Activated gamma-delta T cell (primary cell): ENCODE results near the gene TTC7B.
"Not testable (repeated sequence)": the region's sequence is repeated elsewhere in the genome, so short reads cannot be mapped to it uniquely, and the experiment has no call there.

ENCODE experiments used
- DNase-seq: peaks from one replicate; lab custom pipeline; 2025; lab: John Stamatoyannopoulos, UW
- total RNA-seq, 2 donors: gene quantifications; one replicate each; lab custom pipeline; 2026; lab: John Stamatoyannopoulos, UW

TTC7B gene, protein sequence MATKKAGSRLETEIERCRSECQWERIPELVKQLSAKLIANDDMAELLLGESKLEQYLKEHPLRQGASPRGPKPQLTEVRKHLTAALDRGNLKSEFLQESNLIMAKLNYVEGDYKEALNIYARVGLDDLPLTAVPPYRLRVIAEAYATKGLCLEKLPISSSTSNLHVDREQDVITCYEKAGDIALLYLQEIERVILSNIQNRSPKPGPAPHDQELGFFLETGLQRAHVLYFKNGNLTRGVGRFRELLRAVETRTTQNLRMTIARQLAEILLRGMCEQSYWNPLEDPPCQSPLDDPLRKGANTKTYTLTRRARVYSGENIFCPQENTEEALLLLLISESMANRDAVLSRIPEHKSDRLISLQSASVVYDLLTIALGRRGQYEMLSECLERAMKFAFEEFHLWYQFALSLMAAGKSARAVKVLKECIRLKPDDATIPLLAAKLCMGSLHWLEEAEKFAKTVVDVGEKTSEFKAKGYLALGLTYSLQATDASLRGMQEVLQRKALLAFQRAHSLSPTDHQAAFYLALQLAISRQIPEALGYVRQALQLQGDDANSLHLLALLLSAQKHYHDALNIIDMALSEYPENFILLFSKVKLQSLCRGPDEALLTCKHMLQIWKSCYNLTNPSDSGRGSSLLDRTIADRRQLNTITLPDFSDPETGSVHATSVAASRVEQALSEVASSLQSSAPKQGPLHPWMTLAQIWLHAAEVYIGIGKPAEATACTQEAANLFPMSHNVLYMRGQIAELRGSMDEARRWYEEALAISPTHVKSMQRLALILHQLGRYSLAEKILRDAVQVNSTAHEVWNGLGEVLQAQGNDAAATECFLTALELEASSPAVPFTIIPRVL
- 0.87 to 3.4 reads per million in 2 donors for total RNA-seq

DNA sequence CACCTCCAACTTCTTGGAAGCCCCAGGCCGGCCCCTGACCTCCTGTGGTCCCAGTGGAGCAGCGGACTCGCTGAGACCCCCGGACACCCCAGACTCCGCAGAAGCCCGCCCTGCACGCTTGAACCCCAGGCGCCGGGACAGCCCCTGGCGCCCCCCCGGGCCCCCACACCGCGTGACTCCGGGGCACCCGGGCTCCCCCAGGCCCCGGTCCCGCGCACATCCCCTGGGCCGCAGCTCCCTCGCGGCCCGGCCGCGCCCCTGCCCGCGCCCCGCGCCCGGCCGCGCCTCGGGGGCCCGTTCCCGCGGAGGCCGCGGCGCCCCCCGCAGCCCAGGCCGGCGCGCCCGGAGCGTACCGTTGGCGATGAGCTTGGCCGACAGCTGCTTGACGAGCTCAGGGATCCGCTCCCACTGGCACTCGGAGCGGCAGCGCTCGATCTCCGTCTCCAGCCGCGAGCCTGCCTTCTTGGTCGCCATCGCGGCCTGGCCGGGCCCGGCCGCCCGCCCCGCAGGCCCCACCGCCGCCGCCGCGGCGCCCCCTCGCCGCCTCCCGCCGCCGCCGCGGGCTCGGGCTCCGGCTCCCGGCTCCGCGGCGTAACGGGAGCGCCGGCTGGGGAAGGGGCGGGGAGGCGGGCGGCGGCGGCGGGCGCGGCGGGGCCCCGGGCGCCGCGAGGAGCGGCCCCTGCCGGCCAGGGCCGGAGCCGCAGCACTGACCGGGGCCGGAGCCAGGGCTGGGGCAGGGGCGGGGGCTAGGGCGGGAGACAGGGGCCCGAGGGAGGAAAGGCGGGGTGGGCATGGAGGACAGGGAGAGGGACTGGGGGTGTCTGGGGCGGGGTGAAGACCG lies at the start of gene TTC7B:
Gene TTC7B (minus strand): TSS at position 609 of the 841 bp plus-strand sequence. CDS start 135 bp downstream, at position 474.
- DNase-seq = no peak

DNA sequence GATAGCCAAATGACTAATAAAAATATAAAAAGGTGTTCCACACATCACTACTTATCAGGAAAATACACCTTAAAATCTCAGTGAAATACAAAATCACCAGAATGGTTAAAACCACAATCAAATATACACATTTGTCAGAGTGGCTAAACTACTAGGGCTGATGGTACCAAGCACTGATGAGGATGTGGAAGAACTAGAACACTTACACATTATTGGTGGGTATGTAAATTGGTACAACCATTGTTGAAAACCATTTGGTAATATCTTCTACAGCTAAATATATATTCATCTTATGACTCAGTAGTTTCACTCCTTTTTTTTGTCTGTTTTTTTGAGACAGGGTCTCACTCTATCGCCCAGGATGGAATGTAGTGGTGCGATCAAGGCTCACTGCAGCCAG lies 48.5 kb upstream of the TTC7B start:
- no peak for DNase-seq

DNA sequence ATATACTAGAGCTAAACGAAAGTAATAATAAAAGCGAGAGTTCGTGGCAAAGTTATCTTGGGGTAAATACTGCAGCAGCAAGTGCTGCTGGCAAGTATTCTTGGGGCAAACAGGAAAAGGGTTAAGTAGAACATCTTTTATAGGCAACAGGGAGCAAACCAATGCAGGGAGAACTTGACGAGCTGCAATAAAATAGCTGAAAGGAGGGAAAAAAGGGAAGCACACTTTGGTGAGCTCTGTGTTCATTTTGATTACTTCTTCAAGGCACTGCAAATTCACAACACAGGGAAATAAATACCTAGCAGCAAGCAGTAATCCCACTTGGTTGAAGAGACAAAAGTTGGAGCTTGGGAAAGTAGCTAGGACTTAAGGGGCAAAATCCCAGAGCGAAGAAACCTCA lies 42.3 kb upstream of the TTC7B start:
- no peak for DNase-seq

DNA sequence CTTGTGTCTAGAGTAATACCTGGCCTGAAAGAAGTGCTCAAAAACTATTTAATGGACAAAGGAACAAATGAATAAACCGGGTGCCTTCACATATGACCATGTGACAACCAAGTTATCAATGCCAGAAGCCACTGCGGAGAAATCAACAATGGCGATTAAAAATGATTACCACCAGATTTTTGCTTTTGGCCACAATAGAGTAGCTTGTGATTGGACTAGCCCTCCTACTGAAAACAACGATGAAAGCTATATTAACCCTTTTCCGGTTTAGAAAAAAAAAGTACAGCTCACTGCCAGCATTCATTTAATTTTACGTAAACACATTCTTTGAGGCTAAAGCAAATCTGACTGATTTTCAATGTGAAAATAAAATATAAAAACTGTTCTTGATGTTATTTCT lies 41.6 kb upstream of the TTC7B start:
- DNase-seq = no peak

DNA sequence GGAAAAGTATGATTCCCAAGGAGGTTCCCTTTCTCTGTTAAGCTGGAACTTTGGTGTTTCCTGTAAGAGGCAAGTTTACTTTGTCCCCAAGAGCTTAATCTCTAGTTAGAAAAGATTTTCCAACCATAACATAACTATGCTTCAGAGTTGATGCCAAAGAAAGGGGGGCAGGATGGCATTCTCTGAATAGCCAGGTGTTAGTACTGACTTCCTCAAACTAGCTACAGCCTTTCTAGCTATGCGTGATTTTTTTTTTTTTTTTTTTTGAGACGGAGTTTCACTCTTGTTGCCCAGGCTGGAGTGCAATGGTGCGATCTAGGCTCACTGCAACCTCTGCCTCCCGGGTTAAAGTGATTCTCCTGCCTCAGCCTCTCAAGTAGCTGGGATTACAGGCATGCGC lies 39.9 kb upstream of the TTC7B start:
- not testable (repeated sequence) for DNase-seq

DNA sequence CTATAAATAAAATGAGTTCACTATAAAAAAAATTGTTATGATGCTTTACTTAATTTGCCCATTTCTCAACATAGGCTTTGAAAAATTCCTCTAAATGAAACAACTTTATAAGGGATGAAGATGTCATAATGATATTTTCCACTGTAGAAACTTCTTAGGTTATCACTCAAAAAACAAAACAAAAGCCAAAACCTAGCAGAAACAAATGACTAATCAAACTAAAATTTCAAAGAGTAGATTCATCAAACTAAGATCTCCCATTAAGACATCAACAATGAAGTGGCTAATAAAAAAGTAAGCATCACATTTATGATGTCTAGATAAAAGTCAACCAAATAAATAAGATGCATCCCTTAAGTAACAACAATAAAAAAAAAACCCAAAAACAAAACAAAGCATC lies 36.9 kb upstream of the TTC7B start:
- DNase-seq = no peak

DNA sequence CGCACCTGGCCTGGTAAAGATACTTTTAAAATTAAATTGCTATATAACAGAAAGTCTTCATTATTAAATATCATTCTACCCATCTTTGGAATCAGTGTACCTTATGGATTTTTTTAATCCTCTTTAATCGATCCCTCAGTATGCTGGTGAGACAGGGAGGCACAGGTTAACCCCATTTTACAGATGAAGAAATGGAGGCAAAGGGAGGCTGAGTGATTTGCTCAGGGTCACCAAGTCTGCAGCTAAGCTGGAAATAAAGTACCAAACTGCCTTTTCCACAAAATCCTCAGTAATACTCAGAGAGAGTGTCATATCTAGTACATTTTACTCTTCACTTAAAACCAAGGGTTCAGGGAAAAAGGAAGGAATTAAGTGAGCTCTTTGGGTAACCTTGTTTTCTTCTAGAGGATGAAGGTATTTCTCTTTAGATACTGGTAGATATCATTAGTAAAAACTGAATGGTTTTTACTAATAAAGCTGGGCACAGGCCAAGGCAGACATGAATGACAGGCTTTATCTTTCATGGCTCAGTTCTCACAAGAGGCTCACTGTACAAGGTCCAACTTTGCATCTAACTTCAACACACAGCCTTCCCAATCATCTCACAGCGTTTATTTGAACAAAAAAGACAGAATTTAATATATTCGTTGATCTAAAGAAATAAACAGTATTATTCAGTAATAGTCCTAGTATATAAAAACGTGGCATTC lies 35.3 kb upstream of the TTC7B start:
- DNase-seq = no peak

DNA sequence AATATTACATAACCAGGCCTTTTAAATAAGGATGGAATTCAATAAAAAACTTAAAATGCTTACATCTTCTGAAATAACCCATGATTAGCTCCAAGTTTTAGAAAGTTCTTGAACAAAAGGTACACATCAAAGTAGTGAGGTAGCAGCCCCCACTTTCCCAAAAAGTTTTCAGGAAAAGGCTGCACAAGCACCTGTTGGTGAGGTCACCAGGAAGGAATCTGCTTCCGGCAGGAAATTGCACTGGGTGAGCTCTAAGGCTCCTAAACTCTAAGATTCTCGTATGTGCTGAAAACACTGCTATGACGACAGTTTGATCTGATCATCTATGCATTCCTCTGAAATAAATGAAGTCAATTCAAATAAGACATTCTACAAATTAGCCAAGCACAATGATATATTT lies 34.3 kb upstream of the TTC7B start:
- DNase-seq = no peak

DNA sequence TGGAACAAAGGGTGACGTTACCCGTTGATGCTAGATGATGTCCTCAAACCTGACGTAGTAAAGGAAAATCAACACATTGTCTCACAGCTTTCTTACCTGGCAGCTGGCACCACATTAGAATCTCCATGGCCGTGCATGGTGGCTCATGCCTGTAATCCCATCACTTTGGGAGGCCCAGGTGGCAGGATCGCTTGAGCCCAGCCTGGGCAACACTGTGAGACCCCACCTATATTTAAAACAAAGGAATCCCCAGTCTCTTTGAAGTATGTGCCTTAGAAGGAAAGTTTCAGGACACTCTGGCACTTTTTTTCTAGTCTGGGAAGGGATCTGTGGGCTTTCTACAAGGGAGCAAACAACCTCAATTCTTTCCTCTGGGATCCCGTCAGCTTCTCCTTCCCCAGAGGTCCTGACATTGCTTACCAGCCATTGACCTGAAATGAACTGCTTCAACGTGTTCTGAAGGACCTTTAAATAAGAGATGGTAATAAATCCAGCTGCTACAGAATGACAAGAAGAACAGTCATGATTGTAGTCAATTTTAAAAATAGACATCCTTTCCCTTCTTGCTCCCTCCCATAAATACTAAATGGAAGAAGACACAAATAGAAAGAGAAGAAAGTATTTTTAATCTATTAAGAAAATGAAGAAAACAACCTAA lies 33.7 kb upstream of the TTC7B start:
- no peak for DNase-seq

DNA sequence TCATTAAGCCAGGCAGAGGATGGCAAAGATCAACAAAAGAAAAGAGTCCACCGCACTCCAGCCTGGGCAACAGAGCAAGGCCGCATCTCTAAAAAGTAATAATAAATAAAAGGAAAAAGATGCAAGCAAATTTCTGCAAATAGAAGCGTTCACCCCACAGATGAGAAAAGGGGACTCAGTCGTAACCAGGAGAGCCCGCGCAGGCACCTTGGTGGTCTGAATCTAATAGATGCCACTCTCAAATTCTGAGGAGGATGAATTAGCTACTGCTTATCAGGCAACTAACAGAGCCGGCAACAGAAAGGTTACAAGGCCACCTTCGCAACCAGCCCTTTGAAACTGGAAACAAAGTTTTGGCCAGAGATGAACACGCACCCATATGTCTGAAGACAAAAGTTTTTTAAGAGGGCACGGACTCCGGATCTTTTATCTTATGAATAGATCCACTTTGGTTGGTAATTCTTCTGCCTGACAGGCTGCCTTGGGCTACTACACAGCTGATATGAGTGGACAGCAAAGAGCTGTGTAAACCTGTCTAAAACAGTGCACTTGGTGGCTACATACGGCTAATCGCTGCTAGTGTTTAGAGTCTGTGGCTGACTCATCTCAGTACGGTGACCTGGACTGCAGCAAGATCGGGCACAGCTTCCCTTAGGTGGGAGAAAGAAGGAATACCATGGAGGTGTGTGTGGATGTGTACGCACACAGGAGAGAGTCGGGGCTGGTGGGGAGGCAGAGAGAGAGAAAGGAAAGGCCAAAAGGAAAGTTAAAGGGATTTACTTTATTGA lies 32.9 kb upstream of the TTC7B start:
- DNase-seq = no peak

DNA sequence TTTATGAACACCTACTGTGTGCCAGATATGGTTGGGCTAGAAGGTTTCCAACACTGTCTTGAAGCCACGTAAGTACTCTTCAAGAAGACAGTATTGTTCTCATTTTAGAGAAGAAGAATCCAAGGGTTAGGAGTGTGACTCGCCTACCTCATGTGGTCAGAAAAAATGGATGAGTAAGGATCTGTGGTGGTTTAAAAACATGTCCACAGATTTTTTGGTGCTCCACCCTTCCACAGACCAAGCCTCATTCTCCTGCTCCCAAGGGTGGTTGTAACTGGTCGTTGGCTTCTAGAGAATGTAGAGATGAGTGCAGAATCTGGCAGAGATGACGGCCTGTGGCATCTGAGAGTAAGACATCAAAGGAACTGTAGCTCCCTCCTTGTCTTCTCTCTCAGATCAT lies 30.3 kb upstream of the TTC7B start:
- DNase-seq = no peak

DNA sequence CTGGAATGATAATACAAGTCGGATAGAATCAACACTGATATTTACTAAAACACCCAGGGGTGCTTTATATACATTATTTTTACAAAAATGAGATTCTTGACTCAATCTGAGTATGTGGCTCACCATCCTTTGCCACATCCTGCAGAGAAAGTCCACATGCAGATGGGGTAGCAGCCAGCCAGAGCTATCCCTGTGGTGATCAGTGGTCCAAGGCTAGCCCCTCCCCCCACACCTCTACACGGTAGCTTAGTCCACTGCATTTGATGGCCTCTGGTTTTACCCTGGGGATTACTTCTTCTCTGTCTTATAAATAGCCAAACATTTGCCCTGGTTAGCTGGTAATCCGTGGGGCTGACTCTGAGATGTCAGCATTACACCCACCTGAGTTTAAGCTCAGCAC lies 28.1 kb upstream of the TTC7B start:
- DNase-seq = no peak

DNA sequence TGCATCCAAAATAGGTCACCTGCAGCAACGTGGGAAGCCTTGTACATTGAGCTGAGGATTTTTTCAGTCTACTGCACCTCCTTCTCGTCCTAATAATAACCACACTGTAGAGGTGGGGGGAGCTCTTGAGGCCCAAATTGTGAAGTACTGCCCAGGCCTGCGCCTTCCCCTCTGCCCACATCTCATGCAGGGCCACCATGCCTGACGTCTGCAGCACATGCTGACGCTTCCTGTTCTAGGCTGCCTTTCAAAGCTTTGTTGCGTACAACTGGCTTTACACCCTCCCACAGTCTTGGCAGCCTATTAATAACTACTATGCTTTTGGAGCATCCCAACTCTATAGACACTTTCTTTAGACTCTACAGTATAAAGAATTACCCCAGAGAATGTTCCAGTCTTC lies 26.5 kb upstream of the TTC7B start:
- no peak for DNase-seq

DNA sequence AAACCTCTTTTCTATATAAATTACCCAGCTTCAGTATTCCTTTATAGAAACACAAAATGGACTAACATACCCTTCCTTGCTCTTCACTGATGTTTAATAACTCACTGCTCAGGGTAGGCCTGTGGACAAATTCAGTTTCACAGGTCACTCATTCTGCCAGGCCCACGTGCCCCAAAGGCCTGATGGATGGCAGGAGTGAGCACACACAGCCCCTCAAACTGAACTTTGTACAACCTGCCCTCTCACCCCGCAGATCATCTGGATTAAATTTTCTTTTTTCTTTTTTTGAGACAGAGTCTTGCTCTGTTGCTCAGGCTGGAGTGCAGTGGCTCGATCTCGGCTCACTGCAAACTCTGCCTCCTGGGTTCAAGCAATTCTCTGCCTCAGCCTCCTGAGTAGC lies 24.4 kb upstream of the TTC7B start:
- not testable (repeated sequence) for DNase-seq

DNA sequence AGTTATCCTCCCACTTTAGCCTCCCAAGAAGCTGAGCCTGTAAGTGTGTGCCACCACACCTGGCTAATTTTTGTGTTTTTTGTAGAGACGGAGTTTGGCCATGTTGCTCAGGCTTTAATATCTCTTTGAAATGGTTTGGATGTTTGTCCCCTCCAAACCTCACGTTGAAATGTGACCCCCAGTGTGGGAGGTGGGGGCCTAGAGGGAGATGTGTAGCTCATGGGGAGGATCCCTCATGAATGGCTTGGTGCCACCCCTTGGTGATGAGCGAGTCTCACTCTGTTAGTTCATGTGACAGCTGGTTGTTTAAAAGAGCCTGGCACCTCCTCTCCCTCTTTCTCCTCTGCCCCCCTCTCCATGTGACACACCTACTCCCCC lies 23.6 kb upstream of the TTC7B start:
- DNase-seq = no peak

DNA sequence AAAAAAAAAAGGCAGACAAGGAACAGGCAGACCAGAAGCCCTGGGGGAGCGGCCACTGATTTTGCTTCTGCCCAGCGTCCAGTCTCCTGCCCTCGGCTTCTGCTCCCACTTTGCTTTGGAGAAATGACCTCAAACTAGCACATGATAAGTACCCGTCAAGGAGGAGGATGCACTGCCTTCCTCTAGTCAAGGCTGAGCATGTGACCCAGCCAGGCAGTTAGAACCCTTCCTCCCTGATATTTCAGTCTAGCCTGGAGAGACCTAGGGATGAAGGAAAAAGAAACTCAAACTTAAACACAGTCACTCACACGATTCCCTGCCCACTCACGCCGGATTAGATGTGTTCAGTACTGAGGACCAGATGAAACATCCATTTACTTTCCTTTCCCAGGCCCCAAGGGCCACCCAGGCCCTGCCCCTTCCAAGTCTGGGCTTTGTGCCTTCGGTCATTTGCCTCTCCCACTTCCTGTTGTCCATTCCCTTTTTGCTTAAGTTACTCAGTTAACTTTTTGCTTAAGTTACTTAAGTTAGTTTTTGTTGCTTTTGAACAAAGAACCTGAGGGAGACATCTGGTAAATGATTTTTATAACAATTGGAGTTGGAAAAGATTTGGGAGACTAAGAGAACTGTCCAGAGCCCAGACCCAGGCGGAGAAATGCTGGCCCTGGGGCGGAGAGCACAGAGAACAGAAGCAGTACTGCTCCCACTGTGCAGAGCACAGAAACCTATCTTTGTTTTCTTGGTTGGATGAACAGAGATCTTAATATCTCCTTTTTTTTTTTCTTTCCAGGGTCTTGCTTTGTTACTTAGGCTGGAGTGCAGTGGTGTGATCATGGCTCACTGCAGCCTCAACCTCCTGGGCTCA lies 23.0 kb upstream of the TTC7B start:
- DNase-seq = no peak

DNA sequence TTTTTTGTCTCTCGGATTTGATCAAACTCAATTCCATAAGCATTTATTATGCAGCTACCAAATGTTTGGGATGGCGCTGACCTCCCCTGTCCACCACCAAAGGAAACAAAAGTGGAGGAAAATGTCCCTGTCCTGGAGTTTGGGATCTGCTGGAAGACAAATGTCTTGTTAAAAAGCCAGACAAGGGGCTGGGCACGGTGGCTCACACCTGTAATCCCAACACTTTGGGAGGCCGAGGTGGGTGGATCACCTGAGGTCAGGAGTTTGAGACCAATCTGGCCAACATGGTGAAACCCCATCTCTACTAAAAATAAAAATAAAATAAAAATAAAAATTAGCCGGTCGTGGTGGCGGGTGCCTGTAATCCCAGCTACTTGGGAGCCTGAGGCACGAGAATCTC lies 22.3 kb upstream of the TTC7B start:
- DNase-seq = not testable (repeated sequence)

DNA sequence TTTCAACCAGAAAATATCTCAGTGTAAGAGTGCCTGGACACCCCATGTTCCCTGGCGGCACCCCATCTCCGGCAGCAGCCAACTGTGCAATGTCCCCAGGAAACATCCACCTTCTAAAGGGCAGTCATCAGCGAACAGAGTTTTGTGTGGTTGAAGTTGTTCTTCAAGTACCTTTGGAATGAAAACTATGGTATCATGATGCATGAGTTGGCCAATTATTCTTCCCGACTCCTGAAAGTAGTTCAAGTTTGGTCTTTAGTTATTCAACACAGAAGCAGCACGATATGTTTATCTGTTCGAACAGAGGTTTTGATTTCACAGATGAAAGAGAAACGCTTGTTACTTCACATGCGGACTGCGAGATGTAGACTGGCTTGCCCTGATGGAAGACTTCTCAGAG lies 21.1 kb upstream of the TTC7B start:
- no peak for DNase-seq

DNA sequence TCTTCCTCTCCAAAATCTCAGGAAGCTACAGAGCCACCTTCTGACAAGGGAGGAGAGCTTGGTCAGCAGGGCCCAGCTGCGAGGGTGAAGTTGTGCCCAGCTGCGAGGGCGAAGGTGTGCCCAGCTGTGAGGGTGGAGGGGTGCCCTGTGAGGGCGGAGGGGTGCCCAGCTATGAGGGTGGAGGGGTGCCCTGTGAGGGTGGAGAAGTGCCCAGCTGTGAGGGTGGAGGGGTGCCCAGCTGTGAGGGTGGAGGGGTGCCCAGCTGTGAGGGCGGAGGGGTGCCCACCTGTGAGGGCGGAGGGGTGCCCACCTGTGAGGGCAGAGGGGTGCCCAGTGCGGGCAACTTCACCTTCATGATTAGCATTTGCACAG lies 20.4 kb upstream of the TTC7B start:
- DNase-seq = no peak
